DMS153 (cell line): ENCODE measurements around the gene TRIM65.

Experiments
- DNase-seq: peaks from one replicate; lab custom pipeline; 2025; lab: John Stamatoyannopoulos, UW

TRIM65 gene

GRCh38 chr17:75850928-75851692 lies 45.6 kb downstream of the TRIM65 start:
- no peak for DNase-seq

- DNase-seq = no peak
Measured at GRCh38 chr17:75849724-75850123, 47.0 kb downstream of the TRIM65 start.

GRCh38 chr17:75849279-75849646 lies 47.5 kb downstream of the TRIM65 start:
- no peak for DNase-seq

- peak; percentile 29 for DNase-seq
Measured at GRCh38 chr17:75848523-75849278, 48.0 kb downstream of the TRIM65 start.

- DNase-seq = no peak
Measured at GRCh38 chr17:75847614-75848522, 48.9 kb downstream of the TRIM65 start.

- DNase-seq = no peak
Measured at GRCh38 chr17:75846692-75847613, 49.8 kb downstream of the TRIM65 start.

GRCh38 chr17:75845933-75846691 lies 50.6 kb downstream of the TRIM65 start:
- DNase-seq = no peak

- DNase-seq = peak; percentile 59
Measured at GRCh38 chr17:75845058-75845711, 51.6 kb downstream of the TRIM65 start.

- DNase-seq = no peak
Measured at GRCh38 chr17:75844530-75845057, 52.2 kb downstream of the TRIM65 start.

- no peak for DNase-seq
Measured at GRCh38 chr17:75843577-75844529, 52.9 kb downstream of the TRIM65 start, which contains the start of gene UNC13D. Gene UNC13D, minus strand, starts transcription at chr17:75844404. Its CDS starts 67 bp downstream, at chr17:75844337.

GRCh38 chr17:75842963-75843576 lies 53.7 kb downstream of the TRIM65 start:
- DNase-seq = no peak

GRCh38 chr17:75842411-75842810 lies 54.3 kb downstream of the TRIM65 start:
- no peak for DNase-seq

- no peak for DNase-seq
Measured at GRCh38 chr17:75840799-75841164, 56.0 kb downstream of the TRIM65 start.

- no peak for DNase-seq
Measured at GRCh38 chr17:75839942-75840798, 56.6 kb downstream of the TRIM65 start.
